Measurements from ENCODE around the gene ID2. TPM values are rescaled to one million over a fixed set of nuclear protein-coding genes. Genes with fewer than 3 reads are reported as not detected.

ID2 gene
- total and polyA plus RNA-seq, 2 of the 13 experiments (the other 11 are each of a cell fraction or from before 2014, with no cell fraction given), result 214 to 719 TPM

GRCh38 chr2:8679567-8679826, 2.4 kb upstream of the ID2 start (continued):
- TF ChIP-seq ZNF280D (CRISPR knock-in tag; IDR thresholded peaks at IDR 0.05) (no peak), ZMYM2 (CRISPR knock-in tag; IDR thresholded peaks at IDR 0.05) (no peak), KDM3A (CRISPR knock-in tag; IDR thresholded peaks at IDR 0.05; ENCODE audit: low read depth) (peak; percentile 11; the same call in 1 of the 2 replicates), ZFP36L1 (CRISPR knock-in tag; IDR thresholded peaks at IDR 0.05) (no peak), ZNF468 (CRISPR knock-in tag; IDR thresholded peaks at IDR 0.05) (0 out of 2 replicates have a peak, but pooled peaks have one; percentile 52), MBNL3 (CRISPR knock-in tag; conservative IDR thresholded peaks at IDR 0.05) (no peak), PHF21A (CRISPR knock-in tag; IDR thresholded peaks at IDR 0.05) (no peak), HNRNPUL1 (IDR thresholded peaks at IDR 0.05; ENCODE audit: low read depth, low read length) (no peak), KLF9 (CRISPR knock-in tag; IDR thresholded peaks at IDR 0.05; ENCODE audit: low read depth) (no peak), EP300 (IDR thresholded peaks at IDR 0.05; ENCODE audit: low read depth in 2 of 2, low read length in 2 of 2) (0 out of 4 replicates have a peak, but pooled peaks of 1 of the 2 experiments have one; percentile 13), EP300 (CRISPR knock-in tag; IDR thresholded peaks at IDR 0.05; ENCODE audit: borderline replicate concordance) (no peak), RAD21 (CRISPR knock-in tag; IDR thresholded peaks at IDR 0.05) (no peak), REL (CRISPR knock-in tag; conservative IDR thresholded peaks at IDR 0.05) (peak; percentile 63; the same call in 1 of the 2 replicates), KDM5A (IDR thresholded peaks at IDR 0.05; ENCODE audit: borderline replicate concordance, low read length) (no peak), ZBTB8A (CRISPR knock-in tag; IDR thresholded peaks at IDR 0.05; ENCODE audit: borderline replicate concordance, low read depth) (no peak; the same call in 1 of the 2 replicates), DR1 (CRISPR knock-in tag; IDR thresholded peaks at IDR 0.05) (no peak), SMAD3 (CRISPR knock-in tag; IDR thresholded peaks at IDR 0.05) (0 out of 2 replicates have a peak, but pooled peaks have one; percentile 6), RFXAP (CRISPR knock-in tag; IDR thresholded peaks at IDR 0.05; ENCODE audit: borderline replicate concordance) (no peak)
- TF ChIP-seq, protein P1, sequence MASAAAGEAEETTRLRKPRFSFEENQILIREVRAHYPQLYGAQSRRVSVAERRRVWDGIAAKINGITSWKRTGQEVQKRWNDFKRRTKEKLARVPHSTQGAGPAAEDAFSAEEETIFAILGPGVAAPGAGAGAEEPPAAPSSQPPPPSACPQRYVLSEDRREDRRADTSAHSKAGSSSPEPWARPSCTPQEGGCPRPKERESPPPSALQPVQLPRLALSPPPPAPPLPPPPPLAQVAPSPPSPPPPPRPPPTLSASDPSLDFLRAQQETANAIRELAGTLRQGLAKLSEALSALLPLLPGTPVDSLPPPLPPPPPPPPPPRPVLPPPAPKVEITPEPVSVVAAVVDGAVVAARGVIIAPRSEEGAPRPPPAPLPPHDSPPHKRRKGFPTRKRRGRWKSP (CRISPR knock-in tag; IDR thresholded peaks at IDR 0.05), result no peak
- TF ChIP-seq, protein P2, sequence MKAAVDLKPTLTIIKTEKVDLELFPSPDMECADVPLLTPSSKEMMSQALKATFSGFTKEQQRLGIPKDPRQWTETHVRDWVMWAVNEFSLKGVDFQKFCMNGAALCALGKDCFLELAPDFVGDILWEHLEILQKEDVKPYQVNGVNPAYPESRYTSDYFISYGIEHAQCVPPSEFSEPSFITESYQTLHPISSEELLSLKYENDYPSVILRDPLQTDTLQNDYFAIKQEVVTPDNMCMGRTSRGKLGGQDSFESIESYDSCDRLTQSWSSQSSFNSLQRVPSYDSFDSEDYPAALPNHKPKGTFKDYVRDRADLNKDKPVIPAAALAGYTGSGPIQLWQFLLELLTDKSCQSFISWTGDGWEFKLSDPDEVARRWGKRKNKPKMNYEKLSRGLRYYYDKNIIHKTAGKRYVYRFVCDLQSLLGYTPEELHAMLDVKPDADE (CRISPR knock-in tag; IDR thresholded peaks at IDR 0.05), result 0 out of 2 replicates have a peak, but pooled peaks have one; percentile 16
- TF ChIP-seq, protein P3, sequence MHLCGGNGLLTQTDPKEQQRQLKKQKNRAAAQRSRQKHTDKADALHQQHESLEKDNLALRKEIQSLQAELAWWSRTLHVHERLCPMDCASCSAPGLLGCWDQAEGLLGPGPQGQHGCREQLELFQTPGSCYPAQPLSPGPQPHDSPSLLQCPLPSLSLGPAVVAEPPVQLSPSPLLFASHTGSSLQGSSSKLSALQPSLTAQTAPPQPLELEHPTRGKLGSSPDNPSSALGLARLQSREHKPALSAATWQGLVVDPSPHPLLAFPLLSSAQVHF (CRISPR knock-in tag; IDR thresholded peaks at IDR 0.05), result 0 out of 2 replicates have a peak, but pooled peaks have one; percentile 2
- TF ChIP-seq, protein P4, sequence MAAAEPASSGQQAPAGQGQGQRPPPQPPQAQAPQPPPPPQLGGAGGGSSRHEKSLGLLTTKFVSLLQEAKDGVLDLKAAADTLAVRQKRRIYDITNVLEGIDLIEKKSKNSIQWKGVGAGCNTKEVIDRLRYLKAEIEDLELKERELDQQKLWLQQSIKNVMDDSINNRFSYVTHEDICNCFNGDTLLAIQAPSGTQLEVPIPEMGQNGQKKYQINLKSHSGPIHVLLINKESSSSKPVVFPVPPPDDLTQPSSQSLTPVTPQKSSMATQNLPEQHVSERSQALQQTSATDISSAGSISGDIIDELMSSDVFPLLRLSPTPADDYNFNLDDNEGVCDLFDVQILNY (CRISPR knock-in tag; conservative IDR thresholded peaks at IDR 0.05), result no peak
- TF ChIP-seq, protein P5, sequence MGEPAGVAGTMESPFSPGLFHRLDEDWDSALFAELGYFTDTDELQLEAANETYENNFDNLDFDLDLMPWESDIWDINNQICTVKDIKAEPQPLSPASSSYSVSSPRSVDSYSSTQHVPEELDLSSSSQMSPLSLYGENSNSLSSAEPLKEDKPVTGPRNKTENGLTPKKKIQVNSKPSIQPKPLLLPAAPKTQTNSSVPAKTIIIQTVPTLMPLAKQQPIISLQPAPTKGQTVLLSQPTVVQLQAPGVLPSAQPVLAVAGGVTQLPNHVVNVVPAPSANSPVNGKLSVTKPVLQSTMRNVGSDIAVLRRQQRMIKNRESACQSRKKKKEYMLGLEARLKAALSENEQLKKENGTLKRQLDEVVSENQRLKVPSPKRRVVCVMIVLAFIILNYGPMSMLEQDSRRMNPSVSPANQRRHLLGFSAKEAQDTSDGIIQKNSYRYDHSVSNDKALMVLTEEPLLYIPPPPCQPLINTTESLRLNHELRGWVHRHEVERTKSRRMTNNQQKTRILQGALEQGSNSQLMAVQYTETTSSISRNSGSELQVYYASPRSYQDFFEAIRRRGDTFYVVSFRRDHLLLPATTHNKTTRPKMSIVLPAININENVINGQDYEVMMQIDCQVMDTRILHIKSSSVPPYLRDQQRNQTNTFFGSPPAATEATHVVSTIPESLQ (CRISPR knock-in tag; conservative IDR thresholded peaks at IDR 0.05), result no peak

All from HepG2 (cell line).